ENCODE results near the gene PRC1.
"Not testable (repeated sequence)": the region's sequence is repeated elsewhere in the genome, so short reads cannot be mapped to it uniquely, and the experiment has no call there.

Gene PRC1

DNA sequence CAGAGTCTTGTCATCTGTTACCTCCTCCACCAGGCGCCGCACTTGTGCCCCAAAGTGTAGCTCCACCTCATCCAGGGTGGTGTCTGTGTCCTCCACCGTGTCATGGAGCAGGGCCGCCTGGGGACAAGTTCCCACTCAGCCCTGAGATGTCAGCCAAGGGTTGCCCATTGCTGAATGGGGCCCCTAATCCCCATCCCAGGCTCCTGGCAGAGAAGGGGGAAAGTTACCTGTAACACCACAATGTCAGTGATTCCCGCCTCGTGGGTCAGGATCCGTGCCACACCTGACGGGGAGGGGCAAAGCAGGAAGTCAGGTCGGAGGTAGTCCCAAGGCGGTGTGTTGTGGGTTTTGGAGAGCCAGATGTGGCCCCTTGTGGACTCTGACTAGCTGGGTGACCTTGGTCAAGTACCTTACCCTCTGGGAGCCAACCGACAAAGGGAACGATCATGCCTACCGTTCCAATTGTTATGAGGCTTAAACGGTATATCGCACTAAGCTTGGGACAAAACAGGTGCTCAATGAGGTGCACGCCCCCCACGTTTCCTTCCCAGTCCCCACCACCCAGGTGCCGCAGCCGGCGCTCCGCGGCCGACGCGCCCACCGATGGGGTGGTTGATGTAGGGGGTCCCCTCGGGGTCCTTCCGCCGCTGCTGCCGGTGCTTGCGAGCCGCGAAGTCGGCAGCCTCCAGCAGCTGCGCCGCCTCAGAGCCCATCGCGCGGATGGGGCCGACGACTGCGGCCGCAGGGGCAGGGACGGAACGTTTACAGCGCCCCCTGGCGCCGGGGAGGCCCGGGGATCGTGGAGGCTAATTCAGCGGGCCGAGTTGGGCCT lies 62.3 kb downstream of the PRC1 start, which contains the start of gene HDDC3:
HDDC3 (minus strand) TSS at position 722 of the 832 bp plus-strand sequence; CDS start at position 713, 9 bp downstream.
- DNase-seq = peak; percentile 79

DNA sequence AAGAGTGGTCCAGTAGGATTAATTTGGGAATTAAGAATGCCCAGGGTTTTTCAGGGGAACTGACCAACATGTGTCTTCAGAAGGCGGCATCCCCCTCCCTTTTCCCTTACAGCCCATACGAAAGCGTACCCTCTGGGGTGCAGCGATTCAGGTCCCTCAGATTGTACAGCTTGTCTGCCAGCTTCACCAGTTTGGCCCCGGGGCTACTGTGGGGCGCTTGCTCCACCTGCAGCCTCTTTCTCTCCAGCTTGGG lies 62.8 kb downstream of the PRC1 start:
- no peak for DNase-seq

DNA sequence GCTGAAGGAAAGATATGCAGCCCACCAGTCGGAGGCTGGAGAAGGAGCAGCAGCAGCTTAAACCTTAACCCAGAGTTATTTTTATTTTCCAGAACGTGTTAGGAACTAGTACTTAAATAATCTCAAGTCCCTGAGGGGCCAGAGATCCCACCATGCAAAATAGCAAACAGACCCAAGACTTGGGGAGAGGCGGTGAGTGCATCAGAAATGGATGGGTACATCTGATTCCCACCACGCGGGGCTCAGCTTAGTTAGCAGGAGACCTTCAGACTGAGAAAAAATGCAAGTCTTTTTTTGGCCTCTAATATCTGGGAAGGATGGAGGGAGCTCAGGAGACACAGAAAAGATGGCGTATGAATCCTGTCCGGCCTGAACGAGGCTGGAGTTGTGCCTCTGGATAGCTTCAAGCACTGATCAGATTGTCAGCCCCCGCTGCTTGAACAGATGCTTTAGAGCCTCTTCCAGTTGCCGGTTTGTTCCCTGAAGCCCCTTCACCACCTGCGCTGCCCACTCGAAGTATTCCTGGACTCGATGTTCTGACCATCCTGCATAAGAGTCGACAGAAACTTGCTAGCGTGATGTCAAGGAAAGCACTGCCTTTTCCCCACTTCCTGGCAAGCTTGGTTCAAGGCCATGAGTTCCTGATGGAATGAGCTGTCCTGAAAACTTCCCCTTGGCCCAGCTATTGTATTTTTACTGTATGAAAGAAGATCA lies 63.3 kb downstream of the PRC1 start:
- no peak for DNase-seq

DNA sequence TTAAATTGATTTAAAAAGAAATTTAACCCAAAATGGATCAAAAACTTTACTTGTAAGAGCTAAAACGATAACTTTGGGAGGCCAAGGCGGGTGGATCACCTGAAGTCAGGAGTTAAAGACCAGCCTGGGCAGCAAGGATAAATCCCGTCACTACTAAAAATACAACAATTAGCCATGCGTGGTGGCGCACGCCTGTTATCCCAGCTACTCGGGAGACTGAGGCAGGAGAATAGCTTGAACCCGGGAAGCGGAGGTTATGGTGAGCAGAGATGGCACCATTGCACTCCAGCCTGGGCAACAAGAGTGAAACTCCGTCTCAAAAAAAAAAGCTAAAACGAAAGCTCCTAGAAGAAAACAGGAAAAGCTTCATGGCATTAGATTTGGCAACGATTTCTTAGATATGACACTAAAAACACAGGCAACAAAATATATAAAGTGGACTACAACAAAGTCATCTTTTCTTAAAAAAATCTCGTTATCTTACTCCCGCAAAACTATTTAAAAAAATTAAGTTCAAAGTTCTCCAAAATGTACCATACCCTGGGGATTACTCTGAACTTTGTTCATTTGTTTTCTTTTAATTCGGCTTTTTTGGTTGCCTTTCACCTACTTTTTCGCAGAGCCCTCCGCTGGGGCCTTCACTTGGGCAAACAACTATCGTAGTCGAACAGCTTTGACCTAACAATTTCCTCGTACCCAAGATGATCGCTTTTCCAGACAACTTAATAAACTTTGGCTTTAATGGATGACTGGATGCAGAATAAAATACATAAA lies 64.9 kb downstream of the PRC1 start:
- no peak for DNase-seq

DNA sequence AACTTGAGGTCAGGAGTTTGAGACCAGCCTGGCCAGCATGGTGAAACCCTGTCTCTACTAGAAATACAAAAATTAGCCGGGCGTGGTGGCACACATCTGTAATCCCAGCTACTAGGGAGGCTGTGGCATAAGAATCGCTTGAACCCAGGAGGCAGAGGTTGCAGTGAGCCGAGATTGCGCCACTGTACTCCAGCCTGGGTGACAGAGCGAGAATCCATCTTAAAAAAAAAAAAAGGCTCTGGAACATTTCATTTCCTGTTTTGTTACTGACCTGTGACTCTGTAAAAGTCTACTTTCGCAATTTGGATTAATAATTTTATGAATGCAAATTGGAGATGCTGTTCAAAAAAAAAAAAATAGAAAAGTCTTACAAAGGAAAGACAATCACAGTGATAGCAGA lies 66.2 kb downstream of the PRC1 start:
- not testable (repeated sequence) for DNase-seq

DNA sequence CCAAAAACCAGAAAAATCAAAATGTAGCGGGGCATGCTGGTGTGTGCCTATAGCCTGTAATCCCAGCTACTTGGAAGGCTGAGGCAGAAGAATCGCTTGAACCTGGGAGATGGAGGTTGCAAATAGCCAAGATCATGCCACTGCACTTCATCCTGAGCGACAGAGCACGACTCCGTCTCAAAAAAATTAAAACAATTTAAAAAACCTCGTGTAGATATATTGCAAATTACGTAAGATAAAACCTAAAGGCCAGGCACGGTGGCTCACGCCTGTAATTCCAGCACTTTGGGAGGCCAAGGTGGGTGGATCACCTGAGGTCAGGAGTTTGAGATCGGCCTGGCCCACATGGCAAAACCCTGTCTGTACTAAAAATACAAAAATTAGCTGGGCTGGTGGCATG lies 67.6 kb downstream of the PRC1 start:
- not testable (repeated sequence) for DNase-seq

DNA sequence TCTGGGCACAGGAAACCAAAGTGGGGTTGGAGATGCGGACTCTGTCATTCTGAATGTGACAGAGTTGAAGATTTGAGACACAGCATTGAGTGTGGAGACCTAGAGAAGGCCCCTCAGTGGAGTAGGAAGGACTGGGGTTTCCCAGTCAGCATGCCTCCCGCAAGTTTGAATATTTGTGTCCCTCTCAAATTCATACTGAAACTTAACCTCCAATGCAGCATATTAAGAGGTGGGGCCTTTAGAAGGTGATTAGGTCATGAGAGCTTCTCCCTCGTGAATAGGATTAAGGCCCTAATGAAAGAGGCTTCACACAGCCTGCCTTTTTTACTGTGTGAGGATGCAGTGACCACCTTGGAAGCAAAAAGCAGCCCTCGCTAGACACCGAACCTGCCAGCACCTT lies 70.0 kb downstream of the PRC1 start:
- no peak for DNase-seq

DNA sequence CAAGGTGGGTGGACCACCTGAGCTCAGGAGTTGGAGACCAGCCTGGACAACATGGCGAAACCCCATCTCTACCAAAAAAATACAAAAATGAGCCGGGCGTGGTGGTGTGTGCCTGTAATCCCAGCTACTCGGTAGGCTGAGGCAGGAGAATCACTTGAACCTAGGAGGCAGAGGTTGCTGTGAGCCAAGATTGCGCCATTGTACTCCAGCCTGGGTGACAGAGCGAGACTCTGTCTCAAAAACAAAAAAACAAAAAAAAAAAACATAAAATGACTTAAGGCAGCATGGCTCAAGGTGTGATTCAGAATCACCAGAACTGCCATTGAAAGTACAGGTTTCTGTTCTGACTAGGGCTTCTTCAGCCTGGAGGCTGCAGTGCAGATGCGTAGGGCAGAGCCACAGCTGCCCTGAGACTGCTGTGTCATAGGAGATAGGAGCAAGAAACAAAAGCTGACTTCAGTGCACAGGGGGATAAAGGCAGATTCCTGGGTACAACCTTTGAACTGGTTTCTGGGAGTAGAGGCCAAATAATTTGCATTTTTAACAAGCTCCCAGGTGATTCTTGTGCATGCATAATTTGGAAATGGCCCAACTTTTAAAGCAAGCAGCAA lies 71.5 kb downstream of the PRC1 start:
- DNase-seq = not testable (repeated sequence)

DNA sequence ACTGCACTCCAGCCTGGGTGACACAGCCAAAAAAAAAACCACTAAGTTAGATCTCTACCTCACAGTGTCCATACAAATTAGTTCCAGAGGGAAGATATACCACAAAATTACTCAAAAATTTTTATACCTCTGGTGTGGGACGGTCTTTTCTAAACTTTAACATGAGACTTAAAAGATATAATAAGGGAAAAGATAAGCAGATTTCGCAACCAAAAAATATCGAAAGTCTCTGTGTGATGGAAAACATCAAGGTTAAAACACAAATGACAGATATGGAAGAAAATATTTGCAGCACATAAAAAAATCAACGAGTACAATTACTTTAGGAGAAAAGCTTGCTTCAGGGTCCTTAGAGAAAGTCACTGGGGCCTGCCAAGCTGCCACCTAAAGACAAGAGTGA lies 72.4 kb downstream of the PRC1 start:
- no peak for DNase-seq

DNA sequence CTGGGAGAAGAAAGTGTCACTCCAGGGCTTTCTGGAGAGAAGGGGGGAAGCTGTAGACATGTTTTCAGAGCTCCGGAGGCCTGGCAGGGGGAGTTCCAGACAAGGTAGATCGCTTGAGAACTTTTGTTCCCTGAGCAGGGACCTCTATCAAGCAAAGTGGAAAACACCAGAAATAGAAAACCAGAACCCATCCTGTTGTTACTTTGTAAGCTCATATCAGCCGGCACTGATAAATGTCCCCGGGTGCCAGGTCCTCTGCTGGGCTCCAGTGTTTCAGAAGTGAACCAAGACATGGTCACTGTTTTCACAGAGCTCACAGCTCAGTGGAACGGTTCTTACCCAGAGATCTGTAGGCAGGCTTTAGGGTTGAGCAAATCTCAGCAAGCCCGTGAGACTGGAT lies 75.5 kb downstream of the PRC1 start:
- no peak for DNase-seq

DNA sequence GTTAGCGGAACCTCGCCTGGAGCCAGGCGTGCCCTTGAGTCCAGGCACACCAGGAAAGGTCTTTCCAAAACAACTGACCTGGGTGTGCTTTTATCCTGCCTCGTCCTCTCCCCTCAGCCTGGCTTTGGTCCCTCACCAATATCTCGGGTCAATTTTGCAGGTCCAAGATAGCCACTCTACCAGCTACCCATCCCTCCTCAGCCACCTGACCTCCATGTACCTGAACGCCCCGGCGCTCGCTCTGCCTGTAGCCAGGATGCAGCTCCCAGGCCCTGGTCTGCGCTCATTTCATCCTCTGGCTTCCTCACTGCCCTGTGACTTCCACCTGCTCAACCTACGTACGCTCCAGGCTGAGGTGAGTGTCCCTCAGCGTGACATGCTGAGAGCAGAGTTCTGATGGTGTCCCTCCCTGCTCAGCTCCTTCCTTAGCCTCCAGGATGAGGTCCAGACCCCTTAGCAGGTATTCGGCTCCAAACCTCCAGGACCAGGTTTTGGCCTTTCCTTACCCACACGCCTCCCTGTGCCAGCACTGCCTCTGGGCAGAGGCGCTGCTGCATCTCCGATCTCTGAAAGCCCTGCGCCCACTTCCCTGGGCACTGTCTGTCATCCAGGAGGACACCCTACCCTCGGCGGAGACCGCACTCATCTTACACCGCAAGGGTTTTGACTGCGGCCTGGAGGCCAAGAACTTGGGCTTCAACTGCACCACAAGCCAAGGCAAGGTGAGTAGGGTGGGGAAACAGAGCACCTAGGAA lies 76.1 kb downstream of the PRC1 start:
- DNase-seq = no peak

DNA sequence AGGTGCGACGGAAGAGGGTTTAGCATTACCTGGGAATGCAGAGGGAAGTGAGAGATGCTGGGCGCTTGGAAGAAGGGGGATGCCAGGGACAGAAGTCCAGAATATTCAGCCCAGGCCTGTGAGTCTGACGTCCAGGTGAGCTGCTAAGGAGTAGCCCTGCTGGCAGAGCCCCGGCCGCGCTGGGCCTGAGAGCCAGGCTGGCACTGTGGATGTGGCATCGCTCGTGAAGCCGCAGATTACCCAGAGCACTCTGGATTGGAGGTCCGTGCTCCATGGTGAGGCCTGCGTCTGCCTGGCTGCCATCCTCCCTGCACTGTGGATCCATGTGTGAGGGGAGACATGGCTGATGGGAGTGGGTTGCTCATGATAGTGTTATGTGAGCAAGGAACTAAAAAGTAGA lies 76.8 kb downstream of the PRC1 start:
- no peak for DNase-seq

DNA sequence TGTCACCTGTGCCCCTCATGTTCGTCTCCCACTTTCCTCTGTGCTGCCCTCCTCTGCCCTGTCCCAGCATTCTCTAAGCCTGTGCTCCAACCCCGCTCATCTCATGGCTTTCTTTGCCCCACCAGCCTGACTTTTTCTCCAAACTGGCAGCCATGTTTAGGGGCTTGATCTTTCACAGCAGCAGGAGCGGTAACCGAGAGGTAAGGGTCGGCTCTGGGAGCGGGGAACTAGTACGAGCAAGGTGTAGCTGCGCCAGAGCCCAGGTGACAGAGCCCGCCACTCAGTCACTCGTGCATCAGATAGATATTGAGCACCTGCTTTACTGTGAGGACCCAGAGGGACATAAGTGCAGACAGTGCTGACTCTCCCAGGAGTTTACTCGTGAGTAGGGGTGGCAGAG lies 77.9 kb downstream of the PRC1 start:
- DNase-seq = no peak

Data from NCI-H1048 (cell line).